WTC11 (cell line): ENCODE data around the gene TEC. TPM values are rescaled to one million over a fixed set of nuclear protein-coding genes. Genes with fewer than 3 reads are reported as not detected.

Source experiments
- ATAC-seq: fragments of 200-7000 bp; cut with Tn5 transposase; 2 replicates; pipeline ENCODE4 v1.10.0; 2021; ENCODE audit warnings: mild to moderate bottlenecking, moderate library complexity
- CTCF ChIA-PET: fragments of 300-600 bp; sonication (Branson Sonifier 250); formaldehyde crosslinking; loops from one replicate; lab custom pipeline; 2021; ENCODE audit warnings: antibody characterized with exemption; lab: Charles Lee
- POLR2A ChIA-PET: fragments of 350-600 bp; sonication (Branson Sonifier 250); formaldehyde crosslinking; loops from one replicate; lab custom pipeline; 2021; ENCODE audit warnings: antibody characterized with exemption; lab: Charles Lee
- DNase-seq: peaks from one replicate; pipeline ENCODE4 v3.0.0; 2021; ENCODE audit warnings: low spot score
- H3K27ac Mint-ChIP-seq: 2 replicates; pipeline ENCODE4 v1.8.0; 2021; ENCODE audit warnings: mixed read lengths
- H3K27me3 Mint-ChIP-seq: 2 replicates; pipeline ENCODE4 v1.8.0; 2021; ENCODE audit warnings: low read depth, mild to moderate bottlenecking, moderate library complexity, mixed read lengths
- H3K36me3 Mint-ChIP-seq: 2 replicates; pipeline ENCODE4 v1.8.0; 2021; ENCODE audit warnings: mixed read lengths
- H3K4me1 Mint-ChIP-seq: 2 replicates; pipeline ENCODE4 v1.8.0; 2022; ENCODE audit warnings: mixed read lengths
- H3K4me3 Mint-ChIP-seq: 2 replicates; pipeline ENCODE4 v1.8.0; 2021; ENCODE audit warnings: mild to moderate bottlenecking, moderate library complexity, mixed read lengths
- H3K9me3 Mint-ChIP-seq: 2 replicates; pipeline ENCODE4 v1.8.0; 2021; ENCODE audit warnings: mixed read lengths
- AR ChIP-seq: fragments of 250-450 bp; sonication (Bioruptor Pico); IDR thresholded peaks from 2 replicates; pipeline ENCODE4 v1.9.0; 2021; ENCODE audit warnings: mild to moderate bottlenecking
- ATF1 ChIP-seq: sonication (generic); formaldehyde crosslinking; IDR thresholded peaks from 2 replicates; pipeline ENCODE4 v1.8.1; 2023; ENCODE audit warnings: mild to moderate bottlenecking, moderate library complexity, missing genetic modification reagents
- E2F5 ChIP-seq: sonication (generic); formaldehyde crosslinking; IDR thresholded peaks from 2 replicates; pipeline ENCODE4 v1.8.1; 2022; ENCODE audit warnings: mild to moderate bottlenecking, moderate library complexity, missing genetic modification reagents
- ELF4 ChIP-seq: sonication (generic); formaldehyde crosslinking; IDR thresholded peaks from 2 replicates; pipeline ENCODE4 v1.8.1; 2022; ENCODE audit warnings: low read depth, mild to moderate bottlenecking, moderate library complexity, missing genetic modification reagents
- ESRRA ChIP-seq: sonication (generic); formaldehyde crosslinking; IDR thresholded peaks from 2 replicates; pipeline ENCODE4 v1.8.1; 2022; ENCODE audit warnings: mild to moderate bottlenecking, missing genetic modification reagents, borderline replicate concordance
- FOXK1 ChIP-seq: sonication (generic); formaldehyde crosslinking; IDR thresholded peaks from 2 replicates; pipeline ENCODE4 v1.8.0; 2022; ENCODE audit warnings: mild to moderate bottlenecking, moderate library complexity, missing genetic modification reagents
- FOXP4 ChIP-seq: sonication (generic); formaldehyde crosslinking; IDR thresholded peaks from 2 replicates; pipeline ENCODE4 v1.8.0; 2022; ENCODE audit warnings: mild to moderate bottlenecking, missing genetic modification reagents
- MAX ChIP-seq: sonication (generic); formaldehyde crosslinking; IDR thresholded peaks from 2 replicates; pipeline ENCODE4 v1.8.0; 2022; ENCODE audit warnings: mild to moderate bottlenecking, missing genetic modification reagents
- NFATC4 ChIP-seq: fragments of 250-450 bp; sonication (Bioruptor Pico); IDR thresholded peaks from 2 replicates; pipeline ENCODE4 v1.9.0; 2021; ENCODE audit warnings: mild to moderate bottlenecking
- NR1H2 ChIP-seq: sonication (generic); formaldehyde crosslinking; IDR thresholded peaks from 2 replicates; pipeline ENCODE4 v1.9.0; 2021; ENCODE audit warnings: mild to moderate bottlenecking, moderate library complexity, missing genetic modification reagents
- SP1 ChIP-seq: sonication (generic); formaldehyde crosslinking; conservative IDR thresholded peaks from 2 replicates; pipeline ENCODE4 v1.8.1; 2022; ENCODE audit warnings: missing genetic modification reagents
- TCF7 ChIP-seq: sonication (generic); formaldehyde crosslinking; IDR thresholded peaks from 2 replicates; pipeline ENCODE4 v1.8.0; 2022; ENCODE audit warnings: mild to moderate bottlenecking, low read depth, missing genetic modification reagents, moderate library complexity
- TP53 ChIP-seq: sonication (generic); formaldehyde crosslinking; IDR thresholded peaks from 2 replicates; pipeline ENCODE4 v1.8.1; 2023; ENCODE audit warnings: mild to moderate bottlenecking, missing genetic modification reagents
- ZNF532 ChIP-seq: fragments of 250-450 bp; sonication (Bioruptor Pico); IDR thresholded peaks from 2 replicates; pipeline ENCODE4 v1.9.0; 2021; ENCODE audit warnings: mild to moderate bottlenecking, borderline replicate concordance
- total RNA-seq: library from RNA; stranded (reverse); gene quantifications from 3 replicates; pipeline ENCODE4 v1.2.3, GENCODE V29; 2021
- TF ChIP-seq, protein P1 (sequence below): sonication (generic); formaldehyde crosslinking; IDR thresholded peaks from 2 replicates; pipeline ENCODE4 v1.8.1; 2022; ENCODE audit warnings: low read depth, missing genetic modification reagents, borderline replicate concordance
- TF ChIP-seq, protein P2 (sequence below): sonication (generic); formaldehyde crosslinking; conservative IDR thresholded peaks from 2 replicates; pipeline ENCODE4 v1.8.1; 2023; ENCODE audit warnings: mild to moderate bottlenecking, low read depth, missing genetic modification reagents, moderate library complexity

The TEC gene
- total RNA-seq, 1 experiment from 2014 or later: 8.8 TPM

DNA sequence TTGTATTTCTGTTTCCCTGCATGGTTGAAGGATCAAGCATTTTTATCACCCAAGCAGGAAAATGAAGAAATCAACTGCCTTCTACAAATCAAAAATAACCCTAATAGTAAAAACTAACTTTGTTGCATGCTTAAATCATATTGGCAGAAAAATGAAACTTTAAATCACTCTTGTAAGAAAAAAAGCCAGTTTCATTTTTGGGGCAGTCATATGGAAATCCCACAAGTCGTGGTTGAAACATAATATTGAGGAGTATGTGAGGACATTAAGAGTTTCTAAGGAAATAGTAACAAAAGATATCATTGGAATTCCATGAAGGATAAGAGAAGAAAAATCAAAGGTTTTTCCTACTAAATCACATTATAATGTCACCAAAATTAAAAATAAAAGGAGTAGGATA lies 8.4 kb downstream of the TEC start (continued):
- TF ChIP-seq AR (CRISPR knock-in tag) (no peak), ELF4 (CRISPR knock-in tag) (no peak), FOXK1 (CRISPR knock-in tag) (no peak), NFATC4 (CRISPR knock-in tag) (no peak), NR1H2 (no peak), ZNF532 (CRISPR knock-in tag) (no peak)

DNA sequence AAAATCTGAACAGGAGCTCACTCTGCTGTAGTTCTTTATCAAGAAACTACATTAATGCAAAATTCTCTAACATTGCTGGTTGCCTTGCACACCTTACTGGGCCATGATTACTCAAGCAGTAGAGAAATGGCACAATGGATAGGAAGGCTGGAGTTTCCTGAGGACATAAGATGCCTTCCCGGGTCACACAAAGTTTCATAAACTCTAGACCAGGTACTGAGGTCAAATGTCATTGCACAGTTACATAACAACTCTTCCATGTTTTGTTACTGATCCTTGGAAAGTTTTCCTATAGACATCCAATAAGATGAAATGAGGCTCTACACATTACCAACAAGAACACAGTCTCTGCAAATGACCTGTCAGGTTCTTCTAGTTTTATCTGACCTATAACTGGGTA lies 9.9 kb downstream of the TEC start:
- ChIA-PET CTCF (no interaction called here), POLR2A (no interaction called here)
- TF ChIP-seq, protein P1, sequence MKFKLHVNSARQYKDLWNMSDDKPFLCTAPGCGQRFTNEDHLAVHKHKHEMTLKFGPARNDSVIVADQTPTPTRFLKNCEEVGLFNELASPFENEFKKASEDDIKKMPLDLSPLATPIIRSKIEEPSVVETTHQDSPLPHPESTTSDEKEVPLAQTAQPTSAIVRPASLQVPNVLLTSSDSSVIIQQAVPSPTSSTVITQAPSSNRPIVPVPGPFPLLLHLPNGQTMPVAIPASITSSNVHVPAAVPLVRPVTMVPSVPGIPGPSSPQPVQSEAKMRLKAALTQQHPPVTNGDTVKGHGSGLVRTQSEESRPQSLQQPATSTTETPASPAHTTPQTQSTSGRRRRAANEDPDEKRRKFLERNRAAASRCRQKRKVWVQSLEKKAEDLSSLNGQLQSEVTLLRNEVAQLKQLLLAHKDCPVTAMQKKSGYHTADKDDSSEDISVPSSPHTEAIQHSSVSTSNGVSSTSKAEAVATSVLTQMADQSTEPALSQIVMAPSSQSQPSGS (CRISPR knock-in tag): no peak
- TF ChIP-seq, protein P2, sequence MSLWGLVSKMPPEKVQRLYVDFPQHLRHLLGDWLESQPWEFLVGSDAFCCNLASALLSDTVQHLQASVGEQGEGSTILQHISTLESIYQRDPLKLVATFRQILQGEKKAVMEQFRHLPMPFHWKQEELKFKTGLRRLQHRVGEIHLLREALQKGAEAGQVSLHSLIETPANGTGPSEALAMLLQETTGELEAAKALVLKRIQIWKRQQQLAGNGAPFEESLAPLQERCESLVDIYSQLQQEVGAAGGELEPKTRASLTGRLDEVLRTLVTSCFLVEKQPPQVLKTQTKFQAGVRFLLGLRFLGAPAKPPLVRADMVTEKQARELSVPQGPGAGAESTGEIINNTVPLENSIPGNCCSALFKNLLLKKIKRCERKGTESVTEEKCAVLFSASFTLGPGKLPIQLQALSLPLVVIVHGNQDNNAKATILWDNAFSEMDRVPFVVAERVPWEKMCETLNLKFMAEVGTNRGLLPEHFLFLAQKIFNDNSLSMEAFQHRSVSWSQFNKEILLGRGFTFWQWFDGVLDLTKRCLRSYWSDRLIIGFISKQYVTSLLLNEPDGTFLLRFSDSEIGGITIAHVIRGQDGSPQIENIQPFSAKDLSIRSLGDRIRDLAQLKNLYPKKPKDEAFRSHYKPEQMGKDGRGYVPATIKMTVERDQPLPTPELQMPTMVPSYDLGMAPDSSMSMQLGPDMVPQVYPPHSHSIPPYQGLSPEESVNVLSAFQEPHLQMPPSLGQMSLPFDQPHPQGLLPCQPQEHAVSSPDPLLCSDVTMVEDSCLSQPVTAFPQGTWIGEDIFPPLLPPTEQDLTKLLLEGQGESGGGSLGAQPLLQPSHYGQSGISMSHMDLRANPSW (CRISPR knock-in tag): no peak
- no peaks in the 10 kb centered on the region for H3K27me3 Mint-ChIP-seq
- H3K4me3 Mint-ChIP-seq: no peak overlapping the region
- DNase-seq (no peak), ATAC-seq (no peak)
- H3K9me3 Mint-ChIP-seq: no peaks in the 10 kb centered on the region
- H3K27ac Mint-ChIP-seq: no peak overlapping the region
- peaks cover 4% of the 10 kb centered on the region; the same call in 1 of the 2 replicates for H3K36me3 Mint-ChIP-seq
- H3K4me1 Mint-ChIP-seq: peaks cover 14% of the 10 kb centered on the region

GRCh38 chr4:48258845-48259397 lies 10.7 kb downstream of the TEC start:
- POLR2A ChIA-PET: no interaction called here
- no peak for ATAC-seq
- no peaks in the 10 kb centered on the region for H3K9me3 Mint-ChIP-seq
- no peak for DNase-seq
- no peak overlapping the region for H3K4me3 Mint-ChIP-seq
- H3K27me3 Mint-ChIP-seq: no peaks in the 10 kb centered on the region
- H3K27ac Mint-ChIP-seq: no peak overlapping the region; the same call in 1 of the 2 replicates
- peaks cover 4% of the 10 kb centered on the region; the same call in 1 of the 2 replicates for H3K36me3 Mint-ChIP-seq
- peaks cover 7% of the 10 kb centered on the region for H3K4me1 Mint-ChIP-seq
- CTCF ChIA-PET: no interaction called here
- TF ChIP-seq FOXP4 (CRISPR knock-in tag) (no peak), ATF1 (no peak), MAX (CRISPR knock-in tag) (no peak), TCF7 (CRISPR knock-in tag) (no peak), TP53 (CRISPR knock-in tag) (no peak), ESRRA (CRISPR knock-in tag) (no peak), E2F5 (CRISPR knock-in tag) (no peak), NFATC4 (CRISPR knock-in tag) (no peak), SP1 (CRISPR knock-in tag) (no peak)
